Osteoblast (primary cell): ENCODE results near the gene STARD3. TPM values are rescaled to one million over a fixed set of nuclear protein-coding genes. Genes with fewer than 3 reads are reported as not detected.

Source experiments
- DNase-seq: peaks from one replicate; pipeline ENCODE4 v3.0.0; 2011; ENCODE audit warnings: low spot score, mixed read lengths; ENCODE audit not compliant: insufficient read length; ENCODE audit errors: missing footprints
- H2AFZ ChIP-seq: 2 replicates; pipeline ENCODE4 v1.6.0; 2011; ENCODE audit warnings: mild to moderate bottlenecking, low read length
- H3K27ac ChIP-seq: 2 replicates; pipeline ENCODE4 v1.5.1; 2011; ENCODE audit warnings: mild to moderate bottlenecking, low read depth, low read length, moderate library complexity
- H3K27me3 ChIP-seq: 2 replicates; pipeline ENCODE4 v1.6.0; 2012; ENCODE audit warnings: mild to moderate bottlenecking, control low read depth, inconsistent platforms, low read length, moderate library complexity; ENCODE audit not compliant: insufficient read depth
- H3K36me3 ChIP-seq: 2 replicates; pipeline ENCODE4 v1.5.1; 2011; ENCODE audit warnings: mild to moderate bottlenecking, low read length, control low read depth, moderate library complexity; ENCODE audit not compliant: insufficient read depth
- H3K4me1 ChIP-seq: 2 replicates; pipeline ENCODE4 v1.5.1; 2011; ENCODE audit warnings: mild to moderate bottlenecking, low read length, control low read depth, moderate library complexity; ENCODE audit not compliant: insufficient read depth
- H3K4me2 ChIP-seq: 2 replicates; pipeline ENCODE4 v1.6.0; 2011; ENCODE audit warnings: mild to moderate bottlenecking, low read length; ENCODE audit not compliant: insufficient read depth
- H3K4me3 ChIP-seq: fragments of 200-600 bp; sonication (generic); 3 replicates; pipeline ENCODE4 v1.5.1; 2012; ENCODE audit warnings: mild to moderate bottlenecking, low read length, inconsistent platforms; ENCODE audit not compliant: insufficient read depth
- H3K79me2 ChIP-seq: 2 replicates; pipeline ENCODE4 v1.6.0; 2012; ENCODE audit warnings: mild to moderate bottlenecking, low read length, control low read depth, inconsistent platforms; ENCODE audit not compliant: insufficient read depth
- H3K9me3 ChIP-seq: 2 replicates; pipeline ENCODE4 v1.5.1; 2011; ENCODE audit warnings: low read depth, low read length, control low read depth
- H4K20me1 ChIP-seq: 2 replicates; pipeline ENCODE4 v1.6.0; 2012; ENCODE audit warnings: mild to moderate bottlenecking, low read length, control low read depth; ENCODE audit not compliant: insufficient read depth
- CTCF ChIP-seq: IDR thresholded peaks from 2 replicates; pipeline ENCODE4 v1.5.1; 2011; ENCODE audit warnings: mild to moderate bottlenecking, low read depth, low read length, moderate library complexity; ENCODE audit errors: extremely low read depth
- total RNA-seq: library from RNA; depleted of rRNA; stranded (reverse); fragments of >200 nt; gene quantifications from 2 replicates; pipeline ENCODE4 v1.2.3, GENCODE V29; 2012

Gene STARD3
- total RNA-seq, 1 donor, result 35.8 TPM

GRCh38 chr17:39652587-39653315 lies 15.8 kb downstream of the STARD3 start:
- no peak overlapping the region for H3K4me2 ChIP-seq
- peaks cover 49% of the 10 kb centered on the region for H4K20me1 ChIP-seq
- H2AFZ ChIP-seq, result no peak overlapping the region
- H3K4me1 ChIP-seq, result no peaks in the 10 kb centered on the region
- H3K36me3 ChIP-seq, result no peaks in the 10 kb centered on the region
- TF ChIP-seq CTCF, result no peak
- no peak for DNase-seq
- H3K27me3 ChIP-seq, result no peaks in the 10 kb centered on the region
- no peaks in the 10 kb centered on the region for H3K9me3 ChIP-seq
- peaks cover 17% of the 10 kb centered on the region for H3K79me2 ChIP-seq
- no peak overlapping the region for H3K4me3 ChIP-seq
- no peak overlapping the region for H3K27ac ChIP-seq

- H3K4me1 ChIP-seq, result no peaks in the 10 kb centered on the region
- no peak overlapping the region for H2AFZ ChIP-seq
- no peak overlapping the region for H3K27ac ChIP-seq
- peaks cover 17% of the 10 kb centered on the region for H3K79me2 ChIP-seq
- peaks cover 48% of the 10 kb centered on the region for H4K20me1 ChIP-seq
- H3K36me3 ChIP-seq, result no peaks in the 10 kb centered on the region
- H3K9me3 ChIP-seq, result no peaks in the 10 kb centered on the region
- DNase-seq, result no peak
- H3K4me2 ChIP-seq, result no peak overlapping the region
- H3K27me3 ChIP-seq, result no peaks in the 10 kb centered on the region
- no peak for TF ChIP-seq CTCF
- no peak overlapping the region for H3K4me3 ChIP-seq
These were observed 16.3 kb downstream of the STARD3 start for GRCh38 chr17:39653316-39653661.

GRCh38 chr17:39653662-39654331 lies 16.9 kb downstream of the STARD3 start:
- Histone ChIP-seq H3K79me2 (peaks cover 12% of the 10 kb centered on the region), H3K9me3 (no peaks in the 10 kb centered on the region), H2AFZ (no peak overlapping the region), H3K4me2 (no peak overlapping the region), H3K27ac (no peak overlapping the region), H3K36me3 (no peaks in the 10 kb centered on the region), H3K27me3 (no peaks in the 10 kb centered on the region), H3K4me1 (no peaks in the 10 kb centered on the region), H4K20me1 (peaks cover 42% of the 10 kb centered on the region), H3K4me3 (no peak overlapping the region)
- peak; percentile 97 for TF ChIP-seq CTCF
- DNase-seq, result peak; percentile 98

GRCh38 chr17:39655105-39655504 lies 18.2 kb downstream of the STARD3 start:
- Histone ChIP-seq H3K79me2 (peaks cover 10% of the 10 kb centered on the region), H3K36me3 (no peaks in the 10 kb centered on the region), H3K27ac (no peak overlapping the region), H3K4me1 (no peaks in the 10 kb centered on the region), H3K9me3 (no peaks in the 10 kb centered on the region), H3K4me3 (no peak overlapping the region), H4K20me1 (peaks cover 36% of the 10 kb centered on the region), H2AFZ (no peak overlapping the region), H3K4me2 (no peak overlapping the region), H3K27me3 (no peaks in the 10 kb centered on the region)
- no peak for DNase-seq
- TF ChIP-seq CTCF, result no peak
